ENCODE data around the gene SRRM4.

GRCh38 chr12:119129827-119130434, 148.6 kb downstream of the SRRM4 start:
- TF ChIP-seq, protein P1, sequence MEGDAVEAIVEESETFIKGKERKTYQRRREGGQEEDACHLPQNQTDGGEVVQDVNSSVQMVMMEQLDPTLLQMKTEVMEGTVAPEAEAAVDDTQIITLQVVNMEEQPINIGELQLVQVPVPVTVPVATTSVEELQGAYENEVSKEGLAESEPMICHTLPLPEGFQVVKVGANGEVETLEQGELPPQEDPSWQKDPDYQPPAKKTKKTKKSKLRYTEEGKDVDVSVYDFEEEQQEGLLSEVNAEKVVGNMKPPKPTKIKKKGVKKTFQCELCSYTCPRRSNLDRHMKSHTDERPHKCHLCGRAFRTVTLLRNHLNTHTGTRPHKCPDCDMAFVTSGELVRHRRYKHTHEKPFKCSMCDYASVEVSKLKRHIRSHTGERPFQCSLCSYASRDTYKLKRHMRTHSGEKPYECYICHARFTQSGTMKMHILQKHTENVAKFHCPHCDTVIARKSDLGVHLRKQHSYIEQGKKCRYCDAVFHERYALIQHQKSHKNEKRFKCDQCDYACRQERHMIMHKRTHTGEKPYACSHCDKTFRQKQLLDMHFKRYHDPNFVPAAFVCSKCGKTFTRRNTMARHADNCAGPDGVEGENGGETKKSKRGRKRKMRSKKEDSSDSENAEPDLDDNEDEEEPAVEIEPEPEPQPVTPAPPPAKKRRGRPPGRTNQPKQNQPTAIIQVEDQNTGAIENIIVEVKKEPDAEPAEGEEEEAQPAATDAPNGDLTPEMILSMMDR (IDR thresholded peaks at IDR 0.05; ENCODE audit: poor library complexity, severe bottlenecking): no peak
- TF ChIP-seq, protein P2, sequence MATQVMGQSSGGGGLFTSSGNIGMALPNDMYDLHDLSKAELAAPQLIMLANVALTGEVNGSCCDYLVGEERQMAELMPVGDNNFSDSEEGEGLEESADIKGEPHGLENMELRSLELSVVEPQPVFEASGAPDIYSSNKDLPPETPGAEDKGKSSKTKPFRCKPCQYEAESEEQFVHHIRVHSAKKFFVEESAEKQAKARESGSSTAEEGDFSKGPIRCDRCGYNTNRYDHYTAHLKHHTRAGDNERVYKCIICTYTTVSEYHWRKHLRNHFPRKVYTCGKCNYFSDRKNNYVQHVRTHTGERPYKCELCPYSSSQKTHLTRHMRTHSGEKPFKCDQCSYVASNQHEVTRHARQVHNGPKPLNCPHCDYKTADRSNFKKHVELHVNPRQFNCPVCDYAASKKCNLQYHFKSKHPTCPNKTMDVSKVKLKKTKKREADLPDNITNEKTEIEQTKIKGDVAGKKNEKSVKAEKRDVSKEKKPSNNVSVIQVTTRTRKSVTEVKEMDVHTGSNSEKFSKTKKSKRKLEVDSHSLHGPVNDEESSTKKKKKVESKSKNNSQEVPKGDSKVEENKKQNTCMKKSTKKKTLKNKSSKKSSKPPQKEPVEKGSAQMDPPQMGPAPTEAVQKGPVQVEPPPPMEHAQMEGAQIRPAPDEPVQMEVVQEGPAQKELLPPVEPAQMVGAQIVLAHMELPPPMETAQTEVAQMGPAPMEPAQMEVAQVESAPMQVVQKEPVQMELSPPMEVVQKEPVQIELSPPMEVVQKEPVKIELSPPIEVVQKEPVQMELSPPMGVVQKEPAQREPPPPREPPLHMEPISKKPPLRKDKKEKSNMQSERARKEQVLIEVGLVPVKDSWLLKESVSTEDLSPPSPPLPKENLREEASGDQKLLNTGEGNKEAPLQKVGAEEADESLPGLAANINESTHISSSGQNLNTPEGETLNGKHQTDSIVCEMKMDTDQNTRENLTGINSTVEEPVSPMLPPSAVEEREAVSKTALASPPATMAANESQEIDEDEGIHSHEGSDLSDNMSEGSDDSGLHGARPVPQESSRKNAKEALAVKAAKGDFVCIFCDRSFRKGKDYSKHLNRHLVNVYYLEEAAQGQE (IDR thresholded peaks at IDR 0.05; ENCODE audit: borderline replicate concordance): no peak
- TF ChIP-seq EZH2 (IDR thresholded peaks at IDR 0.05; ENCODE audit: borderline replicate concordance, insufficient read depth, low read length, poor library complexity, severe bottlenecking) (no peak), SMC3 (conservative IDR thresholded peaks at IDR 0.05; ENCODE audit: poor library complexity) (no peak)
